Lower lobe of right lung (tissue), 2 donors: ENCODE measurements around the gene POLE. TPM values are rescaled to one million over a fixed set of nuclear protein-coding genes. Genes with fewer than 3 reads are reported as not detected.
A peak's percentile ranks its signal among the peaks of the same experiment; 100 is the strongest.

Experiments used
- ATAC-seq, 2 donors: fragments of 200-7000 bp; cut with Tn5 transposase; one replicate each; pipeline ENCODE4 v1.9.1; 2020 to 2022; ENCODE audit warnings: mild to moderate bottlenecking in 2 of 2, moderate library complexity in 2 of 2
- DNase-seq: peaks from one replicate; pipeline ENCODE4 v3.0.0-alpha.2; 2020
- H3K27ac ChIP-seq: fragments of 200-600 bp; one replicate; pipeline ENCODE4 v1.8.0; 2022
- H3K27me3 ChIP-seq: fragments of 200-600 bp; one replicate; pipeline ENCODE4 v1.8.0; 2022; ENCODE audit warnings: low read depth
- H3K36me3 ChIP-seq: fragments of 200-600 bp; one replicate; pipeline ENCODE4 v1.8.0; 2022; ENCODE audit warnings: mild to moderate bottlenecking
- H3K4me1 ChIP-seq: fragments of 200-600 bp; one replicate; pipeline ENCODE4 v1.8.0; 2022
- H3K4me3 ChIP-seq: fragments of 200-600 bp; one replicate; pipeline ENCODE4 v1.8.0; 2022; ENCODE audit warnings: mild to moderate bottlenecking
- H3K9me3 ChIP-seq: fragments of 200-600 bp; one replicate; pipeline ENCODE4 v1.8.0; 2022
- CTCF ChIP-seq: fragments of 200-600 bp; IDR thresholded peaks from one replicate; pipeline ENCODE4 v1.8.0; 2022; ENCODE audit warnings: antibody characterized with exemption, mild to moderate bottlenecking
- intact Hi-C: fragments of 100-400 bp; cut with DNase I; formaldehyde crosslinking; loops from one replicate; pipeline ENCODE4 v1.11.0; 2022
- total RNA-seq: library from RNA; stranded (reverse); fragmentation: NEBNext Ultra II Directional; extraction: Animal tissue kit (Norgen Biotek cat#: 25700); gene quantifications from one replicate; pipeline ENCODE4 v1.2.1, GENCODE V29; 2021
- donor health status: DM: no; HTN: yes; CAD: no; lungs with severe emphysema.

Gene POLE
- total RNA-seq, 1 donor from 2014 or later = 28.0 TPM

GRCh38 chr12:132633398-132633797 is 53.7 kb downstream of the POLE start:
- Histone ChIP-seq H3K4me3 (no peak overlapping the region), H3K4me1 (no peaks in the 10 kb centered on the region), H3K27me3 (no peaks in the 10 kb centered on the region), H3K27ac (no peak overlapping the region), H3K36me3 (peaks cover 84% of the 10 kb centered on the region), H3K9me3 (no peaks in the 10 kb centered on the region)
- TF ChIP-seq CTCF = no peak
- ATAC-seq = no peak
- intact Hi-C loops = no loop called here
- no peak for DNase-seq

GRCh38 chr12:132632521-132633228 is 54.5 kb downstream of the POLE start:
- no peak overlapping the region for H3K27ac ChIP-seq
- no peaks in the 10 kb centered on the region for H3K27me3 ChIP-seq
- ATAC-seq (no peak), DNase-seq (no peak)
- H3K4me1 ChIP-seq = no peaks in the 10 kb centered on the region
- intact Hi-C loops = no loop called here
- no peaks in the 10 kb centered on the region for H3K9me3 ChIP-seq
- peaks cover 77% of the 10 kb centered on the region for H3K36me3 ChIP-seq
- TF ChIP-seq CTCF = no peak
- no peak overlapping the region for H3K4me3 ChIP-seq

- intact Hi-C loops = no loop called here
- H3K27ac ChIP-seq = no peak overlapping the region
Observed at GRCh38 chr12:132631666-132632065, 55.5 kb downstream of the POLE start.

GRCh38 chr12:132630672-132631071 is 56.5 kb downstream of the POLE start:
- Histone ChIP-seq H3K27ac (no peak overlapping the region), H3K4me1 (no peaks in the 10 kb centered on the region), H3K27me3 (no peaks in the 10 kb centered on the region), H3K9me3 (no peaks in the 10 kb centered on the region), H3K4me3 (no peak overlapping the region), H3K36me3 (peaks cover 63% of the 10 kb centered on the region)
- intact Hi-C loops = no loop called here
- no peak for DNase-seq
- TF ChIP-seq CTCF = no peak
- ATAC-seq = peak in 1 of 2 donors; percentile 36

More at GRCh38 chr12:132631666-132632065, 55.5 kb downstream of the POLE start:
- Histone ChIP-seq H3K4me1 (no peaks in the 10 kb centered on the region), H3K9me3 (no peaks in the 10 kb centered on the region), H3K36me3 (peaks cover 67% of the 10 kb centered on the region), H3K4me3 (no peak overlapping the region), H3K27me3 (no peaks in the 10 kb centered on the region)
- TF ChIP-seq CTCF = no peak
- no peak for DNase-seq
- ATAC-seq = no peak

GRCh38 chr12:132629330-132629729 is 57.8 kb downstream of the POLE start:
- Histone ChIP-seq H3K27ac (no peak overlapping the region), H3K9me3 (no peaks in the 10 kb centered on the region), H3K27me3 (no peaks in the 10 kb centered on the region), H3K36me3 (peaks cover 63% of the 10 kb centered on the region), H3K4me1 (no peaks in the 10 kb centered on the region), H3K4me3 (no peak overlapping the region)
- TF ChIP-seq CTCF = no peak
- DNase-seq = no peak
- no peak for ATAC-seq
- intact Hi-C loops = no loop called here
